ENCODE results near the gene TRPV5. TPM values are rescaled to one million over a fixed set of nuclear protein-coding genes. Genes with fewer than 3 reads are reported as not detected.

Gene TRPV5
- total RNA-seq, 1 donor from 2014 or later: not detected

DNA sequence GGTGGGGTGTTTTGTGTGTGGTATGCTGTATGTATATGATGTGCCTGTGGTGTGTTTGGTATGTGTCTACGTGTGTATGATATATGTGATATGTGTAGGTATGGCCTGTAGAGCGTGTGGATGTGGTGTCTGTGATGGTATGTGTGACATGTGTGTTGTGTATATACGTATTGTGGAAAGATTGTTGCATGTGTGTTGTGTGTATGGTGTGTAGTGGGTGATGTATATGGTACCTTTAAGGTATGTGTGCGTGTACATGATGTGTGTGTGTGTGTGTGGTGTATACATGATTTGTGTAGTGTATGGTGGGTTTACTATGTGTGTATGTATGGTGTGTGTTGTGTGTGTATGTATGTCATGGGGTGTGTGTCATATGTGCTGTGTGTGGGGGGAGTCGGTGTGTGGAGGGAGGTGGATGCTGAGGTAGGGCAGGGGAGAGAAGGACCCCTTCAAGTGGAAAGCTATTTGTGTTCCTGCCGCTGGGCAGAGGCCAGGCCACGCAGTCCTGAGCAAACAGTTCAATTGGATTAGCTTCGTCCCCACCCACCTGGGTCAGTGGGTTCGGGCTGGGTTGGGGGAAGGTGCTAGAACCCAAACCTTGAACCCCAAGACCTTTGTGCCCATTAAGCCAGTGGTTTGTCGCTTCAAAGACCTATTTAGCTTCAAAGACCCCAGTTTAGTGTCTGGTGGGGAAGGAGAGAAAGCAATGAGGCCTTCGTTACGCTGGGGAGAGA, 46.1 kb downstream of the TRPV5 start:
- H3K36me3 Mint-ChIP-seq (ENCODE audit: unreplicated experiment): no peaks in the 10 kb centered on the region
- H3K27me3 Mint-ChIP-seq (ENCODE audit: unreplicated experiment): no peaks in the 10 kb centered on the region
- no peaks in the 10 kb centered on the region for H3K4me1 Mint-ChIP-seq (ENCODE audit: unreplicated experiment)
- no peak overlapping the region for H3K27ac Mint-ChIP-seq (ENCODE audit: unreplicated experiment)
- H3K4me3 Mint-ChIP-seq (ENCODE audit: unreplicated experiment): no peak overlapping the region
- TF ChIP-seq, protein P1, sequence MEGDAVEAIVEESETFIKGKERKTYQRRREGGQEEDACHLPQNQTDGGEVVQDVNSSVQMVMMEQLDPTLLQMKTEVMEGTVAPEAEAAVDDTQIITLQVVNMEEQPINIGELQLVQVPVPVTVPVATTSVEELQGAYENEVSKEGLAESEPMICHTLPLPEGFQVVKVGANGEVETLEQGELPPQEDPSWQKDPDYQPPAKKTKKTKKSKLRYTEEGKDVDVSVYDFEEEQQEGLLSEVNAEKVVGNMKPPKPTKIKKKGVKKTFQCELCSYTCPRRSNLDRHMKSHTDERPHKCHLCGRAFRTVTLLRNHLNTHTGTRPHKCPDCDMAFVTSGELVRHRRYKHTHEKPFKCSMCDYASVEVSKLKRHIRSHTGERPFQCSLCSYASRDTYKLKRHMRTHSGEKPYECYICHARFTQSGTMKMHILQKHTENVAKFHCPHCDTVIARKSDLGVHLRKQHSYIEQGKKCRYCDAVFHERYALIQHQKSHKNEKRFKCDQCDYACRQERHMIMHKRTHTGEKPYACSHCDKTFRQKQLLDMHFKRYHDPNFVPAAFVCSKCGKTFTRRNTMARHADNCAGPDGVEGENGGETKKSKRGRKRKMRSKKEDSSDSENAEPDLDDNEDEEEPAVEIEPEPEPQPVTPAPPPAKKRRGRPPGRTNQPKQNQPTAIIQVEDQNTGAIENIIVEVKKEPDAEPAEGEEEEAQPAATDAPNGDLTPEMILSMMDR (IDR thresholded peaks at IDR 0.05): no peak
- peak; percentile 71 for DNase-seq (ENCODE audit: extremely low spot score, unreplicated experiment)
- no peaks in the 10 kb centered on the region for H3K9me3 Mint-ChIP-seq (ENCODE audit: unreplicated experiment)

DNA sequence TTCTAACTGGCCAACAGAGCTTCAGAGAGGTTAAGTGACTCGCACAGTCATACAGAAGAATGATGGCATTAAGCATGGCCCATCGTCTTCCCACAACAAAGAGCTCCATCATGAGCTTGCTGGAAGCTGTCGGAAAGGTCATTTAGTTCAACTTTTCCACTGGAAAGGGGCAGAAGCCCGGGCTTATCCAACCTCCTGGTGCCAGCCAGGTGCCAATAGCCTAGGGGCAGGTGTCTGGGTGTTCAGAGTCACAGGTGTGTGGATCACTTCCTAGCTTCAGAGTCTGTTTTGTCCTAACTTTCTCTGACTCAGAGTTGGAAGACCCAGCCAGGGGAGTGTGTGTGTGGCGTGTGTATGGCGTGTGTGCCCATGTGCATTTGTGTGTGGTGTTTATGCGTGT, 46.7 kb downstream of the TRPV5 start:
- no peak overlapping the region for H3K4me3 Mint-ChIP-seq (ENCODE audit: unreplicated experiment)
- H3K27me3 Mint-ChIP-seq (ENCODE audit: unreplicated experiment): peaks cover 1% of the 10 kb centered on the region

DNA sequence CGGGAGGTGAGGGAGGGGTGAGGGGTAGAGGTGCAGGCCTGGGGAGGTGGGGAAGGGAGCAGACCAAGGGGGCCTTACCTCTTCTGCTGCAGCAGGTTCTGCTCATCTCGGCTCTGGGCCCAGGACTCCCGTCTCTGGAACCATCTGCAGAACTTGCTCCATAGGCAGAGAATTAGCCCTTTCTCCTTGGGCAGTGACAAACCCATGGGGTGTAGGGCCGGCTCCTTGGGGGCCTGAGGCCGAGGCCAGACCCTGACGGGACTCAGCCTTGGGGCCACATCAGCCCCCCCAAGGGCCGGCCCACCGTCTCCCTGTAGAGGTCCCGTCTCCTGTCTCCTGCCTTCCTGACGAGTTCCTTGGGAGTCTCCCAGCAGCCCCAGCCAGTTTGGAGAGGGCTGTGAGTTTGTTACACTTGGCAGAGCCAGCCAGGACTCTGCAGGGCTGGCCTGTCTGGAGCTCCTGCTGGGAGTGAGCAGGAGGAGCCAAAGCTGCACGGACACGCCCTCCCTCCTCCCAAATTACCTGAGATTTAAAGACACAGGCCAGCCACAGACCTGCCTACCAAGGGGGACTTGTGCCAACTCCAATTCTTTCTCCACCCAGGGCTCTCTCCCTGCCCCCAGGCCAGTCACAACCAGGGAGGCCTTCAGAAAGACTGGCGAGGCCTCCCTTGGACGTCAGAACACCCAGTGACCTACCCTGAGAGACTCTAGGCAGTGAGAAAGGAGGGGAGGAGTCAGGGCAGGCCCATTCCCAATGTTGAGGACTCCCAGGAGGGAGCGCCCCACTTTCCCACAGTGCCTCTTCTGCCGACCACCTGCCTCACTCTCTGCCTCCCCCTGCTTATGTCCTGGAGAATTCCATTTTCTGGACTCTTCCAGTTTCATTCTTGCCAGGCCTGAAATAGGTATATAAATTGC, 48.0 kb downstream of the TRPV5 start, which contains the start of gene TRPV6:
Gene TRPV6, minus strand, starts transcription at position 435 of the 920 bp plus-strand sequence.
- no peaks in the 10 kb centered on the region for H3K9me3 Mint-ChIP-seq (ENCODE audit: unreplicated experiment)
- H3K36me3 Mint-ChIP-seq (ENCODE audit: unreplicated experiment): no peaks in the 10 kb centered on the region
- peak; percentile 83 for DNase-seq (ENCODE audit: extremely low spot score, unreplicated experiment)
- TF ChIP-seq, protein P1 (IDR thresholded peaks at IDR 0.05): no peak
- H3K27me3 Mint-ChIP-seq (ENCODE audit: unreplicated experiment): peaks cover 4% of the 10 kb centered on the region
- H3K27ac Mint-ChIP-seq (ENCODE audit: unreplicated experiment): no peak within 1 kb of the TSS
- no peak within 1 kb of the TSS for H3K4me3 Mint-ChIP-seq (ENCODE audit: unreplicated experiment)
- H3K4me1 Mint-ChIP-seq (ENCODE audit: unreplicated experiment): no peaks in the 10 kb centered on the region

More for the DNA sequence above, 46.7 kb downstream of the TRPV5 start:
- Mint-ChIP-seq H3K9me3 (ENCODE audit: unreplicated experiment) (no peaks in the 10 kb centered on the region), H3K4me1 (ENCODE audit: unreplicated experiment) (no peaks in the 10 kb centered on the region), H3K27ac (ENCODE audit: unreplicated experiment) (no peak overlapping the region), H3K36me3 (ENCODE audit: unreplicated experiment) (no peaks in the 10 kb centered on the region)
- TF ChIP-seq, protein P1 (IDR thresholded peaks at IDR 0.05): no peak
- peak; percentile 54 for DNase-seq (ENCODE audit: extremely low spot score, unreplicated experiment)

DNA sequence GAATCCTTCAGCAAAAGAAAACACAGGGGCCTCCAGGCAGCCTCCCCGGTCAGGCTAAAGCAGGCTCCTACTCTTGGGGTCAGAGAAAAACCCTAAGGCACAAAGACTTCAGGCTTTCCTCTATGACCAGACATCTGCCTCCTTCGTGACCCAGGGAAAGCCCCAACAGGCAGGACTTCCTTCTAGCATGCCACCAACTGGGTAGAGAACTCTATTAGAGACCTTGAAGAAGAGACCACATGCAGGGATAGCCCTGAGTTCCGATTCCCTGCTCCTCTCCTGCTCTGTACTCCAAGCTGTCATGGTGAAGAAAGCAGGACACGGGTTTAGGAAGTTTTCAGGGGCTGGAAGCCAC, 49.3 kb downstream of the TRPV5 start:
- Mint-ChIP-seq H3K4me3 (ENCODE audit: unreplicated experiment) (no peak overlapping the region), H3K27me3 (ENCODE audit: unreplicated experiment) (peaks cover 14% of the 10 kb centered on the region), H3K27ac (ENCODE audit: unreplicated experiment) (no peak overlapping the region), H3K4me1 (ENCODE audit: unreplicated experiment) (no peaks in the 10 kb centered on the region), H3K36me3 (ENCODE audit: unreplicated experiment) (no peaks in the 10 kb centered on the region), H3K9me3 (ENCODE audit: unreplicated experiment) (no peaks in the 10 kb centered on the region)
- DNase-seq (ENCODE audit: extremely low spot score, unreplicated experiment): no peak
- TF ChIP-seq, protein P1 (IDR thresholded peaks at IDR 0.05): no peak
